Hindlimb muscle (tissue), 1 donor: ENCODE data around the gene GAD1. TPM values are rescaled to one million over a fixed set of nuclear protein-coding genes. Genes with fewer than 3 reads are reported as not detected.
A peak's percentile ranks its signal among the peaks of the same experiment; 100 is the strongest.

Experiments used
- DNase-seq: peaks from one replicate; pipeline ENCODE4 v3.0.0-alpha.2; 2013
- polyA plus RNA-seq: library from polyadenylated mRNA; unstranded; fragments of 120-200 nt; gene quantifications from one replicate; pipeline ENCODE4 v1.2.1, GENCODE V29; 2013; ENCODE audit not compliant: insufficient read length

The GAD1 gene
- polyA plus RNA-seq, 1 donor: 0.57 TPM

- DNase-seq: no peak
These were observed 29.6 kb downstream of the GAD1 start for GRCh38 chr2:170846314-170846713.

GRCh38 chr2:170847716-170848115 lies 31.0 kb downstream of the GAD1 start:
- no peak for DNase-seq

GRCh38 chr2:170848587-170848986 lies 31.9 kb downstream of the GAD1 start:
- no peak for DNase-seq

- no peak for DNase-seq
These were observed 33.6 kb downstream of the GAD1 start for GRCh38 chr2:170850251-170850650.

- DNase-seq: no peak
These were observed 34.9 kb downstream of the GAD1 start for GRCh38 chr2:170851635-170852034.

- DNase-seq: no peak
These were observed 39.4 kb downstream of the GAD1 start for GRCh38 chr2:170856066-170856465.

- DNase-seq: no peak
These were observed 45.7 kb downstream of the GAD1 start for GRCh38 chr2:170862286-170862902.

GRCh38 chr2:170863087-170863486 lies 46.4 kb downstream of the GAD1 start:
- no peak for DNase-seq

GRCh38 chr2:170869036-170869435 lies 52.3 kb downstream of the GAD1 start:
- DNase-seq: no peak

- no peak for DNase-seq
These were observed 52.8 kb downstream of the GAD1 start for GRCh38 chr2:170869461-170869860.

GRCh38 chr2:170873035-170873692 lies 56.5 kb downstream of the GAD1 start:
- peak; percentile 75 for DNase-seq

- DNase-seq: no peak
These were observed 61.4 kb downstream of the GAD1 start for GRCh38 chr2:170878066-170878465.

GRCh38 chr2:170878505-170878904 lies 61.8 kb downstream of the GAD1 start:
- no peak for DNase-seq

- DNase-seq: no peak
These were observed 65.2 kb downstream of the GAD1 start for GRCh38 chr2:170881840-170882239.

GRCh38 chr2:170882758-170883157 lies 66.1 kb downstream of the GAD1 start:
- no peak for DNase-seq

GRCh38 chr2:170883683-170884082 lies 67.0 kb downstream of the GAD1 start:
- no peak for DNase-seq

GRCh38 chr2:170885130-170885791 lies 68.6 kb downstream of the GAD1 start:
- DNase-seq: no peak

GRCh38 chr2:170886386-170886785 lies 69.7 kb downstream of the GAD1 start:
- no peak for DNase-seq

GRCh38 chr2:170887496-170887895 lies 70.8 kb downstream of the GAD1 start:
- DNase-seq: no peak

GRCh38 chr2:170887896-170888295 lies 71.2 kb downstream of the GAD1 start:
- no peak for DNase-seq

- no peak for DNase-seq
These were observed 75.2 kb downstream of the GAD1 start for GRCh38 chr2:170891893-170892292.

- no peak for DNase-seq
These were observed 75.8 kb downstream of the GAD1 start for GRCh38 chr2:170892391-170892951.

GRCh38 chr2:170895023-170895757 lies 78.5 kb downstream of the GAD1 start:
- no peak for DNase-seq
